Stimulated activated CD4-positive, alpha-beta T cell treated with anti-CD3 and anti-CD28 coated beads, Interleukin-1b, Interleukin-23, amount 100 ng/mL, for 48 hours (primary cell): ENCODE results near the gene KLHL7.
A peak's percentile ranks its signal among the peaks of the same experiment; 100 is the strongest.

Source experiments
- DNase-seq: peaks from one replicate; pipeline ENCODE4 v3.0.0-alpha.2; 2020

Gene KLHL7

GRCh38 chr7:23105644-23106056 lies at the start of gene KLHL7:
TSS of gene KLHL7 (plus strand) at chr7:23105785. CDS start at chr7:23106027, 242 bp downstream.
- DNase-seq, result peak; percentile 95

GRCh38 chr7:23058408-23059096 lies 47.0 kb upstream of the KLHL7 start:
- DNase-seq, result no peak

GRCh38 chr7:23061327-23061726 lies 44.3 kb upstream of the KLHL7 start:
- DNase-seq, result no peak

GRCh38 chr7:23062452-23062851 lies 43.1 kb upstream of the KLHL7 start:
- no peak for DNase-seq

GRCh38 chr7:23065974-23066373 lies 39.6 kb upstream of the KLHL7 start:
- no peak for DNase-seq

GRCh38 chr7:23067271-23067670 lies 38.3 kb upstream of the KLHL7 start:
- no peak for DNase-seq

- DNase-seq, result no peak
Observed at GRCh38 chr7:23072048-23072447, 33.5 kb upstream of the KLHL7 start.

GRCh38 chr7:23072922-23073321 lies 32.7 kb upstream of the KLHL7 start:
- no peak for DNase-seq

GRCh38 chr7:23074443-23075261 lies 30.9 kb upstream of the KLHL7 start:
- no peak for DNase-seq

GRCh38 chr7:23075571-23075970 lies 30.0 kb upstream of the KLHL7 start:
- no peak for DNase-seq

GRCh38 chr7:23076772-23077171 lies 28.8 kb upstream of the KLHL7 start:
- DNase-seq, result no peak

- no peak for DNase-seq
Observed at GRCh38 chr7:23093111-23093510, 12.5 kb upstream of the KLHL7 start.

GRCh38 chr7:23093546-23093945 lies 12.0 kb upstream of the KLHL7 start:
- DNase-seq, result no peak

GRCh38 chr7:23096518-23097290 lies 8.9 kb upstream of the KLHL7 start:
- no peak for DNase-seq

- no peak for DNase-seq
Observed at GRCh38 chr7:23098029-23098428, 7.6 kb upstream of the KLHL7 start.

- no peak for DNase-seq
Observed at GRCh38 chr7:23098460-23098859, 7.1 kb upstream of the KLHL7 start.

- DNase-seq, result no peak
Observed at GRCh38 chr7:23100697-23101096, 4.9 kb upstream of the KLHL7 start.

GRCh38 chr7:23105086-23105643 lies 420 bp upstream of the KLHL7 start:
- DNase-seq, result no peak

- DNase-seq, result peak; percentile 33
Observed at GRCh38 chr7:23106057-23106822, 655 bp downstream of the KLHL7 start.

GRCh38 chr7:23106823-23107663 lies 1.5 kb downstream of the KLHL7 start:
- no peak for DNase-seq

GRCh38 chr7:23107781-23108180 lies 2.2 kb downstream of the KLHL7 start:
- no peak for DNase-seq
